Measurements from ENCODE around the gene IQGAP2. TPM values are rescaled to one million over a fixed set of nuclear protein-coding genes. Genes with fewer than 3 reads are reported as not detected.

IQGAP2 gene
- total and polyA plus RNA-seq, 9 of the 15 experiments (the other 6 are each of a cell fraction or from before 2014, with no cell fraction given): 8.7 to 23.2 (median 17.4) TPM

DNA sequence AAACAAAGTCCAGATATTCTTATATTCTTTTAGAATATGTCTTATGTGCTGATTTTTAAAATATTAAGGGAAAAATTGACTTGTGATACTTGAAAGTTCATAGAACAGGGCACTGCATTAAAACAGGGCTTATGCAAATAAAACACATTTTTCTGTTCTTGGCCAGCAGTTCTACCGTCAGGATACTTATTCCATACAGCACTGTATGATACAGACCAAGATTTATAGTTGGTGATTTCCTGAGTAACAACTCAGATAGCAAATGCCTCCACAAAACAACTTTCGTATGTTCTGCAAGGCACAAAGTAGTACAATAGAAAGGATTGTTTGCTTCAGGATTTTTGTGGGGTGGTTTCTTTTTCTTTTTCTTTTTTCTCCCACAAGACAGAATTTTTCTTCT lies 150.2 kb downstream of the IQGAP2 start (continued):
- TF ChIP-seq REST (IDR thresholded peaks at IDR 0.05; ENCODE audit: borderline replicate concordance) (no peak), REST (CRISPR knock-in tag; IDR thresholded peaks at IDR 0.05; ENCODE audit: low read depth) (no peak), CHCHD3 (CRISPR knock-in tag; IDR thresholded peaks at IDR 0.05) (no peak), SMARCE1 (IDR thresholded peaks at IDR 0.05) (no peak), PHTF2 (CRISPR knock-in tag; IDR thresholded peaks at IDR 0.05) (no peak), SRF (CRISPR knock-in tag; IDR thresholded peaks at IDR 0.05) (no peak)
